RWPE2 (cell line): ENCODE data around the gene LIPN.
"Not testable (repeated sequence)": the region's sequence is repeated elsewhere in the genome, so short reads cannot be mapped to it uniquely, and the experiment has no call there.

Experiments used
- ATAC-seq: fragments of 200-7000 bp; cut with Tn5 transposase; 3 replicates; pipeline ENCODE4 v1.9.1; 2021; ENCODE audit warnings: low read depth
- DNase-seq: peaks from one replicate; pipeline ENCODE4 v3.0.0-alpha.2; 2020; ENCODE audit warnings: low spot score
- H3K27ac ChIP-seq: fragments of 450-650 bp; 2 replicates; pipeline ENCODE4 v1.5.1; 2017; ENCODE audit warnings: mild to moderate bottlenecking; ENCODE audit not compliant: poor library complexity, severe bottlenecking
- H3K27me3 ChIP-seq: fragments of 250-450 bp; sonication (Bioruptor Pico); 2 replicates; pipeline ENCODE4 v1.5.1; 2021; ENCODE audit warnings: mild to moderate bottlenecking, moderate library complexity; ENCODE audit not compliant: insufficient read depth, poor library complexity, severe bottlenecking
- H3K36me3 ChIP-seq: fragments of 250-450 bp; sonication (Bioruptor Pico); 2 replicates; pipeline ENCODE4 v1.5.1; 2020; ENCODE audit warnings: low read depth, mild to moderate bottlenecking, moderate library complexity
- H3K4me1 ChIP-seq: fragments of 250-450 bp; sonication (Bioruptor Pico); 2 replicates; pipeline ENCODE4 v1.5.1; 2021; ENCODE audit warnings: mild to moderate bottlenecking, moderate library complexity; ENCODE audit not compliant: insufficient read depth, poor library complexity, severe bottlenecking
- H3K4me3 ChIP-seq: fragments of 250-450 bp; sonication (Bioruptor Pico); 2 replicates; pipeline ENCODE4 v1.5.1; 2021; ENCODE audit warnings: mild to moderate bottlenecking, moderate library complexity; ENCODE audit not compliant: severe bottlenecking
- H3K9me3 ChIP-seq: fragments of 250-450 bp; sonication (Bioruptor Pico); 2 replicates; pipeline ENCODE4 v1.5.1; 2021; ENCODE audit warnings: mild to moderate bottlenecking, moderate library complexity; ENCODE audit not compliant: severe bottlenecking
- CTCF ChIP-seq: fragments of 450-650 bp; IDR thresholded peaks from one replicate; pipeline ENCODE4 v1.5.1; 2017; ENCODE audit warnings: mild to moderate bottlenecking, moderate library complexity; ENCODE audit not compliant: poor library complexity, severe bottlenecking

LIPN gene

DNA sequence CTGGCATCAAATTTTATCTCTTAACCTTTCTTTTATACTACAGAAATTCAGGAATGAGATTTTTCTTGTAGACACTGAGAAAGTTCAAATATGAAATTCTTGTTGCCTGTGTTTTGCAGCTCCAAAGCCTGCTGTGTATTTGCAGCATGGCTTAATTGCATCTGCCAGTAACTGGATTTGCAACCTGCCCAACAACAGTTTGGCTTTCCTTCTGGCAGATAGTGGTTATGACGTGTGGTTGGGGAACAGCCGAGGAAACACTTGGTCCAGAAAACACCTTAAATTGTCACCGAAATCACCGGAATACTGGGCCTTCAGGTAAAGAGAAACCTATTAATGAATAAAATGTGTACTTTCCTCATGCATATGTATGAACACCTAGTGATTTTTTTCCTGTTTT is 29.0 kb upstream of the LIPN start:
- no peak overlapping the region for H3K27ac ChIP-seq
- no peak for TF ChIP-seq CTCF
- H3K4me3 ChIP-seq, result no peak overlapping the region
- DNase-seq, result no peak
- H3K27me3 ChIP-seq, result no peaks in the 10 kb centered on the region
- H3K36me3 ChIP-seq, result no peaks in the 10 kb centered on the region
- H3K9me3 ChIP-seq, result no peaks in the 10 kb centered on the region
- H3K4me1 ChIP-seq, result peaks cover 6% of the 10 kb centered on the region
- no peak for ATAC-seq

- Histone ChIP-seq H3K4me3 (no peak overlapping the region), H3K36me3 (no peaks in the 10 kb centered on the region), H3K4me1 (peaks cover 10% of the 10 kb centered on the region), H3K27ac (no peak overlapping the region), H3K9me3 (no peaks in the 10 kb centered on the region), H3K27me3 (no peaks in the 10 kb centered on the region)
- ATAC-seq (no peak), DNase-seq (no peak)
- TF ChIP-seq CTCF, result no peak
Measured at GRCh38 chr10:88731296-88731695, 28.5 kb upstream of the LIPN start.

- Histone ChIP-seq H3K36me3 (no peaks in the 10 kb centered on the region), H3K27me3 (no peaks in the 10 kb centered on the region), H3K4me3 (no peak overlapping the region), H3K4me1 (peaks cover 12% of the 10 kb centered on the region), H3K27ac (no peak overlapping the region), H3K9me3 (no peaks in the 10 kb centered on the region)
- no peak for DNase-seq
- no peak for TF ChIP-seq CTCF
- no peak for ATAC-seq
Measured at GRCh38 chr10:88733215-88733614, 26.6 kb upstream of the LIPN start.

DNA sequence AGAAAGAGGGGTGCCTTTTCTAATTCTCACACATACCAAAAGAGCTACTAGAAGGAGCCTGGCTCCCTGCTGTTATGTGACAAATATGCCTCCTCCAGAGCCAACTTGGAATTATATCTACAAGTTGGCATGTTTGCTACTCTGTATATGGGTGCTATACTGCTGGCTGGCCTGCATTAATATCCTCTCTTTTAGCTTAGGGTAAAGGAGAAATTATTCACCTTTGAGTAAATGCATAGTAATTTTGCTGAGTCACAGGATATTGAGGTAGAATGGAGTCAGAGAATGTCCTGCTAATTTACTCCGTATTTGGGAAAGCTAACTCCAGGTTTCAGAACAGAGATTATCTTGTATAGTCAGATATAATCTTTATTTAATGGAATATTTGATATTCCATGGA is 24.2 kb upstream of the LIPN start:
- TF ChIP-seq CTCF, result no peak
- H3K4me1 ChIP-seq, result peaks cover 12% of the 10 kb centered on the region
- ATAC-seq (peak; percentile 73), DNase-seq (no peak)
- H3K4me3 ChIP-seq, result no peak overlapping the region
- H3K9me3 ChIP-seq, result no peaks in the 10 kb centered on the region
- no peaks in the 10 kb centered on the region for H3K36me3 ChIP-seq
- H3K27me3 ChIP-seq, result no peaks in the 10 kb centered on the region
- H3K27ac ChIP-seq, result peak overlapping the region; percentile 20

GRCh38 chr10:88741921-88742320 is 17.9 kb upstream of the LIPN start:
- not testable (repeated sequence) for H3K27me3 ChIP-seq, ATAC-seq, DNase-seq, H3K4me3 ChIP-seq, H3K4me1 ChIP-seq, H3K36me3 ChIP-seq, H3K27ac ChIP-seq, H3K9me3 ChIP-seq

GRCh38 chr10:88742448-88742847 is 17.4 kb upstream of the LIPN start:
- no peaks in the 10 kb centered on the region for H3K36me3 ChIP-seq
- no peak overlapping the region for H3K27ac ChIP-seq
- peaks cover 3% of the 10 kb centered on the region for H3K9me3 ChIP-seq
- H3K27me3 ChIP-seq, result no peaks in the 10 kb centered on the region
- DNase-seq (no peak), ATAC-seq (no peak)
- TF ChIP-seq CTCF, result no peak
- no peak overlapping the region for H3K4me3 ChIP-seq
- H3K4me1 ChIP-seq, result no peaks in the 10 kb centered on the region
